SK-N-SH treated with all-trans-retinoic acid at 6 μM for 48 hours (cell line): Measurements from ENCODE around the gene MYLK.

Source experiments
- CSDC2 ChIP-seq: fragments of 250-450 bp; sonication (Bioruptor Pico); IDR thresholded peaks from 2 replicates; pipeline ENCODE4 v1.5.0; 2020; ENCODE audit warnings: mild to moderate bottlenecking, moderate library complexity
- RARB ChIP-seq: fragments of 250-450 bp; sonication (Bioruptor Pico); IDR thresholded peaks from 2 replicates; pipeline ENCODE4 v1.8.0; 2021; ENCODE audit warnings: mild to moderate bottlenecking, moderate library complexity
- ZC3H10 ChIP-seq: fragments of 250-450 bp; sonication (Bioruptor Pico); IDR thresholded peaks from 2 replicates; pipeline ENCODE4 v1.5.1; 2021; ENCODE audit warnings: mild to moderate bottlenecking, moderate library complexity
- ZFP3 ChIP-seq: fragments of 250-450 bp; sonication (Bioruptor Pico); IDR thresholded peaks from 2 replicates; pipeline ENCODE4 v1.5.0; 2020; ENCODE audit warnings: mild to moderate bottlenecking, moderate library complexity

GRCh38 chr3:123733805-123734526 lies 150.2 kb downstream of the MYLK start:
- TF ChIP-seq CSDC2 (CRISPR knock-in tag) (no peak), ZC3H10 (no peak), RARB (CRISPR knock-in tag) (no peak), ZFP3 (CRISPR knock-in tag) (no peak)
